Keratinocyte (primary cell): ENCODE measurements around the gene CPSF3. TPM values are rescaled to one million over a fixed set of nuclear protein-coding genes. Genes with fewer than 3 reads are reported as not detected.

Experiments
- DNase-seq: peaks from one replicate; pipeline ENCODE4 v3.0.0-alpha.2; 2011; ENCODE audit warnings: low read depth, missing footprints, low spot score
- FAIRE-seq: peaks from 2 replicates; lab custom pipeline; 2011; peaks lifted over from hg19 to GRCh38; lab: Jason Lieb, UNC
- H2AFZ ChIP-seq: 2 replicates; pipeline ENCODE4 v1.6.0; 2012; ENCODE audit warnings: low read length, control low read depth, inconsistent platforms; ENCODE audit not compliant: control insufficient read depth
- H3K27ac ChIP-seq: 2 replicates; pipeline ENCODE4 v1.5.1; 2011; ENCODE audit warnings: low read length; ENCODE audit not compliant: control insufficient read depth, insufficient read depth
- H3K27me3 ChIP-seq: 3 replicates; pipeline ENCODE4 v1.6.0; 2011; ENCODE audit warnings: low read length; ENCODE audit not compliant: control insufficient read depth, insufficient read depth; ENCODE audit errors: extremely low read depth
- H3K36me3 ChIP-seq, 2 experiments: 2 replicates in 1 of 2; 3 replicates in 1 of 2; pipeline ENCODE4 v1.5.1; 2011; ENCODE audit warnings: low read length in 2 of 2, mild to moderate bottlenecking in 1 of 2; ENCODE audit not compliant: control insufficient read depth in 2 of 2, insufficient read depth in 2 of 2; ENCODE audit errors: extremely low read depth in 1 of 2
- H3K4me1 ChIP-seq: 3 replicates; pipeline ENCODE4 v1.5.1; 2011; ENCODE audit warnings: low read length; ENCODE audit not compliant: control insufficient read depth, insufficient read depth; ENCODE audit errors: extremely low read depth
- H3K4me2 ChIP-seq: 3 replicates; pipeline ENCODE4 v1.6.0; 2011; ENCODE audit warnings: low read depth, low read length; ENCODE audit not compliant: control insufficient read depth, insufficient read depth; ENCODE audit errors: extremely low read depth
- H3K4me3 ChIP-seq, 3 experiments: fragments of 200-600 bp in 1 of 3; sonication (generic) in 1 of 3; 2 replicates in 2 of 3; 3 replicates in 1 of 3; pipeline ENCODE4 v1.5.1; 2011 to 2016; ENCODE audit warnings: low read length in 3 of 3, mild to moderate bottlenecking in 3 of 3, control low read depth in 2 of 3, inconsistent platforms in 1 of 3, low read depth in 1 of 3, mixed read lengths in 1 of 3, mixed run types in 1 of 3, moderate library complexity in 1 of 3; ENCODE audit not compliant: control insufficient read depth in 2 of 3, insufficient read depth in 2 of 3; ENCODE audit errors: extremely low read depth in 1 of 3
- H3K79me2 ChIP-seq: 2 replicates; pipeline ENCODE4 v1.6.0; 2012; ENCODE audit warnings: low read length; ENCODE audit not compliant: control insufficient read depth, insufficient read depth
- H3K9ac ChIP-seq: 3 replicates; pipeline ENCODE4 v1.6.0; 2011; ENCODE audit warnings: low read length; ENCODE audit not compliant: control insufficient read depth, insufficient read depth; ENCODE audit errors: extremely low read depth
- H3K9me1 ChIP-seq: 3 replicates; pipeline ENCODE4 v1.6.0; 2011; ENCODE audit warnings: low read length; ENCODE audit not compliant: control insufficient read depth, insufficient read depth; ENCODE audit errors: extremely low read depth
- H3K9me3 ChIP-seq: 2 replicates; pipeline ENCODE4 v1.5.1; 2012; ENCODE audit warnings: low read depth, low read length; ENCODE audit not compliant: control insufficient read depth
- H4K20me1 ChIP-seq: 3 replicates; pipeline ENCODE4 v1.6.0; 2011; ENCODE audit warnings: low read length; ENCODE audit not compliant: control insufficient read depth, insufficient read depth; ENCODE audit errors: extremely low read depth
- CTCF ChIP-seq, 3 experiments: IDR thresholded peaks in 1 of 3; conservative IDR thresholded peaks in 1 of 3; optimal IDR thresholded peaks in 1 of 3; 2 replicates in 2 of 3; 3 replicates in 1 of 3; pipeline versions ENCODE3 to v1.5.1; 2011; ENCODE audit warnings: low read length in 3 of 3, mild to moderate bottlenecking in 3 of 3, moderate library complexity in 2 of 3, control low read depth in 1 of 3, inconsistent platforms in 1 of 3; ENCODE audit not compliant: insufficient read depth in 2 of 3; ENCODE audit errors: extremely low read depth in 1 of 3
- EZH2 ChIP-seq: IDR thresholded peaks from one replicate; pipeline ENCODE4 v1.6.1; 2012; ENCODE audit warnings: inconsistent platforms, mild to moderate bottlenecking, low read length, moderate library complexity
- dilution Hi-C: fragments of 300-500 bp; cut with MboI; formaldehyde crosslinking; loops from one replicate; pipeline ENCODE4 v1.7.0; 2020; ENCODE audit warnings: low sequenced_read_pairs; ENCODE audit not compliant: extremely low pct_ligation_motif_present
- polyA minus RNA-seq, 3 experiments: library from RNA; depleted of rRNA, polyadenylated mRNA; stranded (reverse); fragments of >200 nt; gene quantifications; 1 replicate in 1 of 3; 2 replicates in 1 of 3; 3 replicates in 1 of 3; pipeline ENCODE4 v1.2.3, GENCODE V29; 2011
- polyA plus RNA-seq, 5 experiments: library from polyadenylated mRNA; depleted of rRNA in 3 of 5; stranded (reverse) in 3 of 5; stranded (forward) in 1 of 5; unstranded in 1 of 5; fragments of >200 nt; gene quantifications; 1 replicate in 1 of 5; 2 replicates in 3 of 5; 3 replicates in 1 of 5; pipeline versions ENCODE4 v1.2.1 to v1.2.3, GENCODE V29; 2011 to 2012; ENCODE audit warnings: missing spikeins in 2 of 5, low read depth in 1 of 5, low replicate concordance in 1 of 5

Gene CPSF3
- 21.1 to 42.8 TPM (median 31.1 TPM) in 3 replicates for polyA plus RNA-seq
- polyA plus RNA-seq (2011; ENCODE audit: low read depth) = 99.1 TPM
- polyA plus RNA-seq (2011; cell fraction: cytosol; rRNA removed) = 30.4 and 49.9 TPM in 2 replicates
- polyA plus RNA-seq (2011; cell fraction: nucleus; rRNA removed) = 59.7 and 69.4 TPM in 2 replicates
- polyA plus RNA-seq (2012; ENCODE audit: low replicate concordance) = 33.4 and 41.4 TPM in 2 replicates
- 15.1 to 37.6 TPM (median 18.3 TPM) in 3 replicates for polyA minus RNA-seq
- 20.0 TPM for polyA minus RNA-seq (2011; cell fraction: cytosol; rRNA and poly(A)+ RNA removed)
- polyA minus RNA-seq (2011; cell fraction: nucleus; rRNA and poly(A)+ RNA removed) = 15.4 and 35.4 TPM in 2 replicates

- Histone ChIP-seq H3K9ac (peak within 1 kb of the TSS; percentile 97), H3K4me3 (peak within 1 kb of the TSS; percentile 86 to 98 (median 87)), H3K79me2 (peaks cover 66% of the 10 kb centered on the region), H3K4me2 (peak within 1 kb of the TSS; percentile 95), H3K27me3 (no peaks in the 10 kb centered on the region), H3K27ac (peak within 1 kb of the TSS; percentile 93), H3K4me1 (peaks cover 18% of the 10 kb centered on the region), H4K20me1 (peaks cover 2% of the 10 kb centered on the region), H3K9me1 (peaks cover 2% of the 10 kb centered on the region), H2AFZ (peak within 1 kb of the TSS; percentile 99), H3K9me3 (no peaks in the 10 kb centered on the region), H3K36me3 (peaks cover 0 to 7% of the 10 kb centered on the region in 2 experiments)
- no peak for TF ChIP-seq CTCF (optimal IDR thresholded peaks at IDR 0.05 in 1 of 3, IDR thresholded peaks at IDR 0.05 in 1 of 3, conservative IDR thresholded peaks at IDR 0.05 in 1 of 3; ENCODE audit: extremely low read depth in 1 of 3, insufficient read depth in 2 of 3, low read length in 3 of 3)
- TF ChIP-seq EZH2 = no peak
- DNase-seq (peak; percentile 85), FAIRE-seq (no peak)
- dilution Hi-C loops = no loop called here
These were observed at the start of gene CPSF3, which contains the start of gene ITGB1BP1 for GRCh38 chr2:9423100-9423921. Gene CPSF3 (plus strand): TSS chr2:9423654. CDS start chr2:9423774, 120 bp downstream. Gene ITGB1BP1 (minus strand): TSS chr2:9423528. CDS start chr2:9418697, 4,831 bp downstream.

GRCh38 chr2:9374071-9374730, 49.3 kb upstream of the CPSF3 start:
- TF ChIP-seq EZH2 (no peak), CTCF (optimal IDR thresholded peaks at IDR 0.05 in 1 of 3, IDR thresholded peaks at IDR 0.05 in 1 of 3, conservative IDR thresholded peaks at IDR 0.05 in 1 of 3; ENCODE audit: extremely low read depth in 1 of 3, insufficient read depth in 2 of 3, low read length in 3 of 3) (no peak)
- H3K4me3 ChIP-seq = no peak overlapping the region
- dilution Hi-C loops = no loop called here
- no peak for DNase-seq
- H2AFZ ChIP-seq = no peak overlapping the region
- H3K36me3 ChIP-seq = peaks cover 51 to 67% of the 10 kb centered on the region in 2 experiments
- H3K27ac ChIP-seq = no peak overlapping the region
- H3K4me2 ChIP-seq = no peak overlapping the region
- H4K20me1 ChIP-seq = peaks cover 2% of the 10 kb centered on the region
- H3K9ac ChIP-seq = no peak overlapping the region
- H3K27me3 ChIP-seq = no peaks in the 10 kb centered on the region
- no peaks in the 10 kb centered on the region for H3K79me2 ChIP-seq
- H3K9me1 ChIP-seq = no peaks in the 10 kb centered on the region
- FAIRE-seq = no peak
- no peaks in the 10 kb centered on the region for H3K9me3 ChIP-seq
- peaks cover 4% of the 10 kb centered on the region for H3K4me1 ChIP-seq
